NCI-H774 (cell line): Measurements from ENCODE around the gene FANCB.

Source experiments
- DNase-seq: peaks from one replicate; lab custom pipeline; 2025; lab: John Stamatoyannopoulos, UW

Gene FANCB

GRCh38 chrX:14872851-14873675, at the start of gene FANCB, which contains the start of gene MOSPD2:
Gene FANCB (minus strand): TSS chrX:14873069. CDS start chrX:14865510, 7,559 bp downstream.
Gene MOSPD2 (plus strand): TSS chrX:14873421. CDS start chrX:14873529, 108 bp downstream.
- peak; percentile 93 for DNase-seq

DNA sequence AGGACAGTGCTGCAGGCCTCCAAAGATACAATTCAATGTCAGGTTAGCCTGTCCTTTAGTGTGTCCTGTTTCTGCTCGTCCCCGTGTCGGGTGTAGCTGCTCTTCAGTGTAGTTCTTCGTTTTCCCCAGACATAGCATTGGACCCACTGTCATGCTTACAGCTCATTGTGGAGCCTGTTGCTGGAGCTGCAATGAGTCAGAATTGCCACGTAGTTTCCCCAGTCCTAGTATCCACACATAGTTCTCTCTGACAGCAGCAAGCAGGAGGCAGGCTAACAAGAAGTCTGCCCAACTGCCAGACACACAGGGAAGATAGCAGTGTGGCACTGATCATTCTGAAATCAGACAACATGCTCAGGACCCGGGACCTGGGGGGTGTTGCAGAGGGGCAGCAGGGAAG, 49.6 kb upstream of the FANCB start:
- no peak for DNase-seq

- no peak for DNase-seq
Observed at GRCh38 chrX:14920196-14920595, 47.3 kb upstream of the FANCB start.

DNA sequence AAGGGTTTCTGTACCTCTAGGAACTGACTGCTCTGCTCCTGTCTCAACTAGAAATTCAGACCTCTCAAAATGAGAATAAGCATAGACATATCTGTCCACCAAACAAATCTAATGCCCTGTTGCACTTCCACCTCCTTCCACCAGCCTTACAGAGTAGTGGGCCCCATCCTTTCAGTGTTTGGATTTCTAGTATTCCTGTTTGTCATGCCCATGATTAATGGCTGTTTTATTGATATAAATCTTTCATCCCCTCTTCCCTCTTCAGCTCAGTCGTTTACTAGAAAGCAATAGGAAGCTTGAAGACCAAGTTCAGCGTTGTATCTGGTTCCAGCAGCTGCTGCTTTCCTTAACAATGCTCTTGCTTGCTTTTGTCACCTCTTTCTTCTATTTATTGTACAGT, 46.5 kb upstream of the FANCB start:
- DNase-seq: no peak

- DNase-seq: no peak
Observed at GRCh38 chrX:14916017-14916674, 43.3 kb upstream of the FANCB start.

- no peak for DNase-seq
Observed at GRCh38 chrX:14915596-14915995, 42.7 kb upstream of the FANCB start.

DNA sequence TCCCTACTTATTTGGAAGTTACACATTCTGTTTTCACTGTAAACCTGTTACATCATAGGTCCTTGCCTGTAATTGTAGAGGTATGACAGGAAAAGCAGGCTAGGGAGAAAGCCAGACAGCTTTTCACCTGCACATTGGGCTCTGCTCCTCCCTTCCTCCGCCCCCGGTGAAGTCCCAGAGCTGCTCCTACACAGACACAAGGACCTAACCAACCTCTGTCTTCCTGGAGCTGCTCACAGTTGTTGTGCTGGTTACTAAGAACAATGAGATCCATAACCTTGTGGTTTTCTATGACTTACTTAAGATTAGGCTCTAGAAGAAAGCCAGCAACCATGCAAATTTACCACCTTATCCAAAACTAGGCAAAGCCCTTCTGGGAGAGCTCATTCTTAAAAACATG, 40.4 kb upstream of the FANCB start:
- no peak for DNase-seq

- no peak for DNase-seq
Observed at GRCh38 chrX:14903891-14904290, 31.0 kb upstream of the FANCB start.

- DNase-seq: no peak
Observed at GRCh38 chrX:14902537-14902936, 29.7 kb upstream of the FANCB start.

DNA sequence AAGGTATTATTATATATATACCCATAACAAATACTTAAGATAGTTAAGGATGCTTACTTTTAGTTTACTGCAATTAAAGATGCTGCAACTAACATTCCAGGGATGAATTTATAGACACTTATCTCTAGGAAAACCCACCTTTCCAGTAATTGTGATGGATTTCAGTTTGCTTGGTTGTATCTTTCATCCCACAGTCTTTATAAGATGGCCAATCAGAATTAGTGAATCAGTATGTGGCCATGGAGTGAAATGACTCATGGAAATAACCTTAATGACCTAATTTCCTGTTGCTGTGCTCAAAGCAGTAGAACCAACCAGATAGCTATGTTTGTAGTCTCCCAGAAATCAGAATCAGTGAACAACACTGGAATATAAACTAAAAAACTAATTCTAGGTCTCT, 26.7 kb upstream of the FANCB start:
- no peak for DNase-seq

- no peak for DNase-seq
Observed at GRCh38 chrX:14897042-14897441, 24.2 kb upstream of the FANCB start.

- no peak for DNase-seq
Observed at GRCh38 chrX:14896273-14896672, 23.4 kb upstream of the FANCB start.

DNA sequence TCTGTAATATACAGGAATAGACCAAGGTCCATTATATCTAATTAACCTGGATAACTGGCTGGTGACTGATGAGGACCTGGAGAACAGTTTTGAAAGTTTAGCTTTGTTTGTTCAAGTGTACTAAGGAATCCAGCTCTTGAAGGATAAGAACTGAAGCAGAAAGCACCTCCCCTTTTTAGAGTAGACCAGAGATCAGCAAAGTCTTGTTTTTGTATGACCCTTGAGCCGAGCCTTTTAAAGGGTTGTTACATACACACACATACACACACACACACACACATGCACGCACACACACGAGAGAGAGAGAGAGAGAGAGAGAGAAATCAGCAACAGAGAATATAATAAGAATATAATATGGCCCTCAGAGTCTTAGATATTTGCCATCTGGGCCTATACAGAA, 13.4 kb upstream of the FANCB start:
- no peak for DNase-seq

GRCh38 chrX:14884714-14885113, 11.8 kb upstream of the FANCB start:
- DNase-seq: no peak

- DNase-seq: no peak
Observed at GRCh38 chrX:14883826-14884225, 11.0 kb upstream of the FANCB start.

- DNase-seq: no peak
Observed at GRCh38 chrX:14875624-14876023, 2.8 kb upstream of the FANCB start.

- DNase-seq: no peak
Observed at GRCh38 chrX:14873676-14874049, 794 bp upstream of the FANCB start.

- DNase-seq: no peak
Observed at GRCh38 chrX:14872355-14872754, 514 bp downstream of the FANCB start.

DNA sequence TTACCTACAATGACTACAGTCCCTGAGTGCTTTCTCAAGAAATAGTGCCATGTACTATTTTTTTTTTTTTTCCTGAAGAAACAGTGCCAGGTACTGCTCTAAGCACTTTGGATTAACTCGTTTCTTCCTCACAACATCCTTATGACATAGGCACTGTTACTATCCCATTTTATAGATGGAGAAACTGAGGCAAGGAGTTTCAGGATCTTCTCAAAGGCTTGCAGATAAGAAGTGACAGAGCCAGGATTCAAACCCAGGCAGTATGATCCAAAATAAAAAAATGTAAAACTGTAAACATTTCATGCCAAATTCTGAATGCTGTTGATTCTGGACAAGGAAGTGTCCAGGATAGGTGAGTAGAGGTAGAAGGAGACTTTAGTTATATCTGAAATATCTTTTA, 1.1 kb downstream of the FANCB start:
- no peak for DNase-seq

DNA sequence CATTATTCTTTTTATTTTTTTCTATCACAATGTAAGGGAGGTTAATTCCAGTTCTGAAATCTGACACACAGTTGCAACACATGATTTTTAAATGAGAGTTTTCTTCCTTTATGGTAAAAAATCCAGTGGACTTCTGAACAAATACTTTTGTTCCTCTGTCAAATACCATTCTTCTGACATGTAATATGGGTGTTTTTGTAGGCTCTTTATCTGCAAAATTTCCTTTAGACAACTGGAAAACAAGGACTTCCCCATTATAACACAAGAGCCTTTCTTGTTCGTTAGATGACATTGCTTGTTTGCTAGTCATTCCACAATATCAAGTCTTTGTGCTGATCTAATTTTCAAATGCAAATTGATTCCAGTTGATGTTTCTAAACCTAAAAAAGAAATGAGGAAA, 7.7 kb downstream of the FANCB start:
- no peak for DNase-seq

DNA sequence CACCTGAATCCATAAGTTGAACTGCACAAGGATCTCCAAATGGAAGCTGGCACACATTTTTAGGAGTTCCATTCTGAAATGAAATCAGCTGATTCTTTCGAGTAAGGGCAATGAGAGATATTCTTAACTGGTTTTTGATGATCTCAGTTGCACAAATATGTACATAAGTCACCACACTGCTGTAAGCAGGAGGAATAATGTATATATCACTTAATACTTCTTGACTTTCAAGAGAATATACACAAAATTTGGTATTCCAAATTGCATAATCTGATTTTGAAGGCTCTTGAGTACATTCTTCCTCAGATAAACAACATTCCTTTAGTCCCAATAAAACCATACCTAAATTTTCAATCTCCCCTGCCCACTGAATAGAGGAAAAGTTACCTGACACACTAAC, 8.2 kb downstream of the FANCB start:
- DNase-seq: no peak

DNA sequence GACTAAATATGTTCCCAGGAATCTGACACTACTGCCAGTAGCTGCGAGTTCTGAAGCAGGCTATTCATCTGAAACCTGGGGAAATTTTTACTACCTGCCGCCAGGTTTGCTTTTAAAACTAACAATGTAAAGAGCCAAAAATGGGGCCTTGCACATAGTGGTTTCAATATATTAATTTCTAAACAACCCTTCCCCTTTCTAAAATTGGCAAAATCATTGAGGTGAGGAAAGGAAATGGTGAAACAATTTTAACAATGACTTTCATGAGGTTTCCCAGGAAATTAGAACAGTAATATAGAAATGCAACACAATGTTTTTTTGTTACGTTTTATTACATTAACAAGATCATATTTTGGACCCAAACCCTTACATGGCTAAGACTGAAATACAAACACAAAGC, 21.3 kb downstream of the FANCB start:
- DNase-seq: no peak

GRCh38 chrX:14843666-14844065, 29.2 kb downstream of the FANCB start:
- DNase-seq: no peak

- no peak for DNase-seq
Observed at GRCh38 chrX:14837155-14837554, 35.7 kb downstream of the FANCB start.
